Fibroblast of lung (primary cell): ENCODE measurements around the gene CA6. TPM values are rescaled to one million over a fixed set of nuclear protein-coding genes. Genes with fewer than 3 reads are reported as not detected.
A peak's percentile ranks its signal among the peaks of the same experiment; 100 is the strongest.
"Not testable (repeated sequence)": the region's sequence is repeated elsewhere in the genome, so short reads cannot be mapped to it uniquely, and the experiment has no call there.

ENCODE experiments used
- DNase-seq, 2 donors: peaks; one replicate each; pipeline versions ENCODE4 v3.0.0 to v3.0.0-alpha.2; 2010; ENCODE audit warnings: low read depth in 2 of 2
- H2AFZ ChIP-seq: 2 replicates; pipeline ENCODE4 v1.5.1; 2012; ENCODE audit warnings: low read length, control low read depth, inconsistent platforms
- H3K27ac ChIP-seq: 2 replicates; pipeline ENCODE4 v1.5.1; 2011; ENCODE audit warnings: low read length, control low read depth; ENCODE audit not compliant: insufficient read depth
- H3K27me3 ChIP-seq: 2 replicates; pipeline ENCODE4 v1.5.1; 2011; ENCODE audit warnings: mild to moderate bottlenecking, low read length; ENCODE audit not compliant: control insufficient read depth, insufficient read depth
- H3K36me3 ChIP-seq: 2 replicates; pipeline ENCODE4 v1.5.1; 2011; ENCODE audit warnings: low read length; ENCODE audit not compliant: control insufficient read depth, insufficient read depth
- H3K4me1 ChIP-seq: 2 replicates; pipeline ENCODE4 v1.5.1; 2011; ENCODE audit warnings: low read length; ENCODE audit not compliant: control insufficient read depth, insufficient read depth; ENCODE audit errors: extremely low read depth
- H3K4me2 ChIP-seq: 2 replicates; pipeline ENCODE4 v1.5.1; 2011; ENCODE audit warnings: low read length, control low read depth; ENCODE audit not compliant: insufficient read depth; ENCODE audit errors: extremely low read depth
- H3K4me3 ChIP-seq, 4 experiments: fragments of 200-600 bp in 1 of 4; sonication (generic) in 1 of 4; replicated peaks in 1 of 4; 2 replicates each; pipeline ENCODE4 v1.5.1; 2011 to 2016; ENCODE audit warnings: low read length in 4 of 4, low read depth in 3 of 4, mild to moderate bottlenecking in 3 of 4, control low read depth in 2 of 4, inconsistent platforms in 1 of 4, mixed read lengths in 1 of 4; ENCODE audit not compliant: insufficient read depth in 1 of 4; ENCODE audit errors: control extremely low read depth in 1 of 4
- H3K79me2 ChIP-seq: 2 replicates; pipeline ENCODE4 v1.5.1; 2012; ENCODE audit warnings: mild to moderate bottlenecking, low read length, inconsistent platforms; ENCODE audit not compliant: control insufficient read depth, insufficient read depth
- H3K9ac ChIP-seq: 2 replicates; pipeline ENCODE4 v1.5.1; 2011; ENCODE audit warnings: mild to moderate bottlenecking, low read length, control low read depth; ENCODE audit not compliant: insufficient read depth
- H3K9me3 ChIP-seq: 2 replicates; pipeline ENCODE4 v1.5.1; 2012; ENCODE audit warnings: low read depth, low read length; ENCODE audit not compliant: control insufficient read depth, insufficient read depth
- H4K20me1 ChIP-seq: 2 replicates; pipeline ENCODE4 v1.5.1; 2011; ENCODE audit warnings: low read length; ENCODE audit not compliant: control insufficient read depth, insufficient read depth; ENCODE audit errors: extremely low read depth
- EZH2 ChIP-seq: IDR thresholded peaks from 2 replicates; pipeline ENCODE4 v1.5.1; 2012; ENCODE audit warnings: low read length, control low read depth, mild to moderate bottlenecking; ENCODE audit errors: missing control alignments
- polyA plus RNA-seq, 2 donors: library from polyadenylated mRNA; depleted of rRNA in 1 of 2; stranded (reverse) in 1 of 2; unstranded in 1 of 2; fragments of >200 nt; gene quantifications; 2 replicates each; pipeline ENCODE4 v1.2.1, GENCODE V29; 2011 to 2012; ENCODE audit warnings: missing spikeins in 1 of 2
- total RNA-seq: library from RNA; depleted of rRNA; stranded (reverse); fragments of >200 nt; gene quantifications from 2 replicates; pipeline ENCODE4 v1.2.1, GENCODE V29; 2014
- TF ChIP-seq, protein P1 (sequence below), 2 donors: IDR thresholded peaks in 1 of 2; conservative IDR thresholded peaks in 1 of 2; 1 replicate in 1 of 2; 2 replicates in 1 of 2; pipeline ENCODE4 v1.5.1; 2011 to 2012; ENCODE audit warnings: low read length in 2 of 2, control low read depth in 1 of 2, inconsistent platforms in 1 of 2, low read depth in 1 of 2, mild to moderate bottlenecking in 1 of 2

The CA6 gene
- total and polyA plus RNA-seq, 2 donors (not counting 1 experiment from before 2014, with no cell fraction given) = not detected

DNA sequence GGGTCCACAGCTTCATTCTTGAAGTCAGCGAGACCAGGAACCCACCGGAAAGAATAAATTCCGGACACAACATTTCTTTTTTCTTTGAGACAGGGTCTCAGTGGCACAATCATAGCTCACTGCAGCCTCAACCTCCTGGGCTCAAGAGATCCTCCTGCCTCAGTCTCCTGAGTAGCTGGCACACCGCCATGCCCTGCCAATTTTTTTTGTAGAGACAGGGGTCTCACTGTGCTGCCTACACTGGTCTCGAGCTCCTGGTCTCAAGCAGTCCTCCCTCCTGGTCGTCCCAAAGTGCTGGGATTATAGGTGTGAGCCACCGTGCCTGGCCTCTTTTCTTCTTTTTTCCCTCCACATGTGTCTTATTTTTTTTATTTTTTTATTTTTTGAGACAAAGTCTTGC lies 46.6 kb upstream of the CA6 start:
- Histone ChIP-seq H2AFZ (no peak overlapping the region), H3K4me2 (no peak overlapping the region), H4K20me1 (no peaks in the 10 kb centered on the region), H3K9me3 (no peaks in the 10 kb centered on the region), H3K4me3 (no peak overlapping the region), H3K27ac (no peak overlapping the region), H3K9ac (no peak overlapping the region), H3K4me1 (peaks cover 8% of the 10 kb centered on the region), H3K79me2 (no peaks in the 10 kb centered on the region), H3K27me3 (no peaks in the 10 kb centered on the region), H3K36me3 (no peaks in the 10 kb centered on the region)
- DNase-seq = no peak
- TF ChIP-seq EZH2 = no peak
- TF ChIP-seq, protein P1, sequence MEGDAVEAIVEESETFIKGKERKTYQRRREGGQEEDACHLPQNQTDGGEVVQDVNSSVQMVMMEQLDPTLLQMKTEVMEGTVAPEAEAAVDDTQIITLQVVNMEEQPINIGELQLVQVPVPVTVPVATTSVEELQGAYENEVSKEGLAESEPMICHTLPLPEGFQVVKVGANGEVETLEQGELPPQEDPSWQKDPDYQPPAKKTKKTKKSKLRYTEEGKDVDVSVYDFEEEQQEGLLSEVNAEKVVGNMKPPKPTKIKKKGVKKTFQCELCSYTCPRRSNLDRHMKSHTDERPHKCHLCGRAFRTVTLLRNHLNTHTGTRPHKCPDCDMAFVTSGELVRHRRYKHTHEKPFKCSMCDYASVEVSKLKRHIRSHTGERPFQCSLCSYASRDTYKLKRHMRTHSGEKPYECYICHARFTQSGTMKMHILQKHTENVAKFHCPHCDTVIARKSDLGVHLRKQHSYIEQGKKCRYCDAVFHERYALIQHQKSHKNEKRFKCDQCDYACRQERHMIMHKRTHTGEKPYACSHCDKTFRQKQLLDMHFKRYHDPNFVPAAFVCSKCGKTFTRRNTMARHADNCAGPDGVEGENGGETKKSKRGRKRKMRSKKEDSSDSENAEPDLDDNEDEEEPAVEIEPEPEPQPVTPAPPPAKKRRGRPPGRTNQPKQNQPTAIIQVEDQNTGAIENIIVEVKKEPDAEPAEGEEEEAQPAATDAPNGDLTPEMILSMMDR (conservative IDR thresholded peaks at IDR 0.05 in 1 of 2, IDR thresholded peaks at IDR 0.05 in 1 of 2; ENCODE audit: low read depth in 1 of 2, low read length in 2 of 2) = no peak

DNA sequence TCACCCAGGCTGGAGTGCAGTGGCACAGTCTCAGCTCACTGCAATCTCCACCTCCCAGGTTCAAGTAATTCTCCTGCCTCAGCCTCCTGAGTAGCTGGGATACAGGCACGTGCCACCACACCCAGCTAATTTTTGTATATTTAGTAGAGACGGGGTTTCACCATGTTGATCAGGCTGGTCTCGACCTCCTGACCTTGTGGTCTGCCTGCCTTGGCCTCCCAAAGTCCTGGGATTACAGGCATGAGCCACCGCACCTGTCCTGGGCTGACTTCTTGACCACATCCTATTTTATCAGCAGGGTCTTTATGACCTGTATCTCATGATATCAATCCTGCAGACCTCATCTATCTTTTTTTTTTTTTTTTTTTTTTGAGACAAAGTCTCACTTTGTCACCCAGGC lies 45.0 kb upstream of the CA6 start:
- not testable (repeated sequence) for H2AFZ ChIP-seq, H3K4me2 ChIP-seq, H3K36me3 ChIP-seq, H3K27me3 ChIP-seq, H3K9ac ChIP-seq, H3K79me2 ChIP-seq, H3K27ac ChIP-seq, H3K9me3 ChIP-seq, H3K4me3 ChIP-seq, H4K20me1 ChIP-seq, DNase-seq
- H3K4me1 ChIP-seq = peaks cover 15% of the 10 kb centered on the region

DNA sequence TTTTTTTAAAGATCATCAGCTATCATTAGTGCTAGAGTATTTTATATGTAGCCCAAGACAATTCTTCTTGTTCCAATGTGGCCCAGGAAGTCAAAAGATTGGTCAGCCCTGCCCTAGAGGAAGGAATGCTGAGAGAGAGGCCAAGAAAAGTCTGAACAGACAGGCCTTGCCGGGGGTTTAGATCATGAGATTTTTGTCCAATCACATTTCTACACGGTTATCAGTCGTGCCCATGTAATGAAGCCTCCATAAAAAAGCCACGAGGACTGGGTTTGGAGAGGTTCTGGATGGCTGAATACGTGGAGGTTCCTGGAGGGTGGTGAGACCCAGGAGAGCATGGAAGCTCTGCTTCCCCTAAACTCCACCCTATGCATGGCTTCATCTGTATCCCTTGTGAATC lies 42.9 kb upstream of the CA6 start:
- H3K27me3 ChIP-seq = no peaks in the 10 kb centered on the region
- no peak overlapping the region for H2AFZ ChIP-seq
- peak in 1 of 2 donors; percentile 63 for DNase-seq
- H3K9me3 ChIP-seq = no peaks in the 10 kb centered on the region
- no peaks in the 10 kb centered on the region for H4K20me1 ChIP-seq
- H3K9ac ChIP-seq = no peak overlapping the region
- peaks cover 15% of the 10 kb centered on the region for H3K4me1 ChIP-seq
- H3K4me2 ChIP-seq = no peak overlapping the region
- no peak overlapping the region for H3K4me3 ChIP-seq
- H3K79me2 ChIP-seq = no peaks in the 10 kb centered on the region
- TF ChIP-seq EZH2 = no peak
- TF ChIP-seq, protein P1 (conservative IDR thresholded peaks at IDR 0.05 in 1 of 2, IDR thresholded peaks at IDR 0.05 in 1 of 2; ENCODE audit: low read depth in 1 of 2, low read length in 2 of 2) = peak; percentile 7 to 23
- H3K27ac ChIP-seq = no peak overlapping the region
- H3K36me3 ChIP-seq = no peaks in the 10 kb centered on the region
